Liver (tissue), 3 donors: ENCODE results near the gene GHRL.

ENCODE experiments used
- EGR1 ChIP-seq, 2 donors: IDR thresholded peaks; 2 replicates each; pipeline ENCODE4 v1.6.1; 2016 to 2018; ENCODE audit warnings: antibody characterized with exemption in 2 of 2, low read depth in 2 of 2
- GABPA ChIP-seq, 2 donors: IDR thresholded peaks in 1 of 2; conservative IDR thresholded peaks in 1 of 2; 2 replicates each; pipeline ENCODE4 v1.6.1; 2016; ENCODE audit warnings: antibody characterized with exemption in 2 of 2, mild to moderate bottlenecking in 1 of 2, moderate library complexity in 1 of 2
- HNF4A ChIP-seq, 2 donors: conservative IDR thresholded peaks; 2 replicates each; pipeline ENCODE4 v1.6.1; 2016; ENCODE audit warnings: antibody characterized with exemption in 2 of 2, mild to moderate bottlenecking in 2 of 2
- JUND ChIP-seq, 2 donors: IDR thresholded peaks; 2 replicates each; pipeline ENCODE4 v1.6.1; 2016; ENCODE audit warnings: antibody characterized with exemption in 2 of 2
- NR2F2 ChIP-seq: IDR thresholded peaks from 2 replicates; pipeline ENCODE4 v1.6.1; 2016; ENCODE audit warnings: antibody characterized with exemption
- RAD21 ChIP-seq, 2 donors: IDR thresholded peaks; 2 replicates each; pipeline ENCODE4 v1.6.1; 2016; ENCODE audit warnings: antibody characterized with exemption in 2 of 2, mild to moderate bottlenecking in 2 of 2
- RXRA ChIP-seq, 2 donors: IDR thresholded peaks; 2 replicates each; pipeline ENCODE4 v1.6.1; 2017 to 2018; ENCODE audit warnings: antibody characterized with exemption in 2 of 2, mild to moderate bottlenecking in 1 of 2
- SP1 ChIP-seq: IDR thresholded peaks from 2 replicates; pipeline ENCODE4 v1.6.1; 2018; ENCODE audit warnings: antibody characterized with exemption, mild to moderate bottlenecking
- TAF1 ChIP-seq: conservative IDR thresholded peaks from 2 replicates; pipeline ENCODE4 v1.6.1; 2016; ENCODE audit warnings: antibody characterized with exemption, mild to moderate bottlenecking
- YY1 ChIP-seq: IDR thresholded peaks from 2 replicates; pipeline ENCODE4 v1.6.1; 2016; ENCODE audit warnings: antibody characterized with exemption, mild to moderate bottlenecking
- TF ChIP-seq, protein P1 (sequence below): fragments of 150-350 bp; IDR thresholded peaks from 2 replicates; pipeline ENCODE4 v1.5.1; 2017; ENCODE audit warnings: improper control_type of control experiment, low read depth, low read length; ENCODE audit not compliant: missing input control
- TF ChIP-seq, protein P2 (sequence below): IDR thresholded peaks from 2 replicates; pipeline ENCODE4 v1.6.1; 2016; ENCODE audit warnings: antibody characterized with exemption, mild to moderate bottlenecking
- TF ChIP-seq, protein P3 (sequence below): IDR thresholded peaks from 2 replicates; pipeline ENCODE4 v1.6.1; 2016; ENCODE audit warnings: antibody characterized with exemption
- TF ChIP-seq, protein P4 (sequence below): IDR thresholded peaks from 2 replicates; pipeline ENCODE4 v1.6.1; 2016; ENCODE audit warnings: antibody characterized with exemption
- donor health status: healthy.
- donor health status: healthy.

DNA sequence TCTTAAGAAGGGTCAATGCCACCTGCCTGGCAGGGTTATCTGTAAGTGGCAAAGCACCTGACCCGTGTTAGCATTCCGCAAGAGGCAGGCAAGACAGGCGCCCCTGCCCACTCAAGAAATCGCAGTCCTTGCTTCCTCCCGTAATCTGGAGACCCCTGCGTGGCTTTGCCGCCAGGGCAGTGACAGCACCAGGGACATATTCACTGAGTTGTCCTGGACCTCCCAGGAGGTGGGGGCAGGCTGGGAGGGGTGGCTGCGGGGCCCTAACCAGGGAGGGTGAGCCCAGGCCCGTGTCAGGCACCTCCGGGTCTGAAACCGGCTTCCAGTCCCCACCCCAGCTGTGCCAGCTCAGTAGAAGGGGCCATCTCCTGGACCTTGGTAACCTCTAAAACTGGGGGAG is 44.0 kb upstream of the GHRL start:
- TF ChIP-seq, protein P1, sequence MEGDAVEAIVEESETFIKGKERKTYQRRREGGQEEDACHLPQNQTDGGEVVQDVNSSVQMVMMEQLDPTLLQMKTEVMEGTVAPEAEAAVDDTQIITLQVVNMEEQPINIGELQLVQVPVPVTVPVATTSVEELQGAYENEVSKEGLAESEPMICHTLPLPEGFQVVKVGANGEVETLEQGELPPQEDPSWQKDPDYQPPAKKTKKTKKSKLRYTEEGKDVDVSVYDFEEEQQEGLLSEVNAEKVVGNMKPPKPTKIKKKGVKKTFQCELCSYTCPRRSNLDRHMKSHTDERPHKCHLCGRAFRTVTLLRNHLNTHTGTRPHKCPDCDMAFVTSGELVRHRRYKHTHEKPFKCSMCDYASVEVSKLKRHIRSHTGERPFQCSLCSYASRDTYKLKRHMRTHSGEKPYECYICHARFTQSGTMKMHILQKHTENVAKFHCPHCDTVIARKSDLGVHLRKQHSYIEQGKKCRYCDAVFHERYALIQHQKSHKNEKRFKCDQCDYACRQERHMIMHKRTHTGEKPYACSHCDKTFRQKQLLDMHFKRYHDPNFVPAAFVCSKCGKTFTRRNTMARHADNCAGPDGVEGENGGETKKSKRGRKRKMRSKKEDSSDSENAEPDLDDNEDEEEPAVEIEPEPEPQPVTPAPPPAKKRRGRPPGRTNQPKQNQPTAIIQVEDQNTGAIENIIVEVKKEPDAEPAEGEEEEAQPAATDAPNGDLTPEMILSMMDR: no peak
- TF ChIP-seq, protein P2, sequence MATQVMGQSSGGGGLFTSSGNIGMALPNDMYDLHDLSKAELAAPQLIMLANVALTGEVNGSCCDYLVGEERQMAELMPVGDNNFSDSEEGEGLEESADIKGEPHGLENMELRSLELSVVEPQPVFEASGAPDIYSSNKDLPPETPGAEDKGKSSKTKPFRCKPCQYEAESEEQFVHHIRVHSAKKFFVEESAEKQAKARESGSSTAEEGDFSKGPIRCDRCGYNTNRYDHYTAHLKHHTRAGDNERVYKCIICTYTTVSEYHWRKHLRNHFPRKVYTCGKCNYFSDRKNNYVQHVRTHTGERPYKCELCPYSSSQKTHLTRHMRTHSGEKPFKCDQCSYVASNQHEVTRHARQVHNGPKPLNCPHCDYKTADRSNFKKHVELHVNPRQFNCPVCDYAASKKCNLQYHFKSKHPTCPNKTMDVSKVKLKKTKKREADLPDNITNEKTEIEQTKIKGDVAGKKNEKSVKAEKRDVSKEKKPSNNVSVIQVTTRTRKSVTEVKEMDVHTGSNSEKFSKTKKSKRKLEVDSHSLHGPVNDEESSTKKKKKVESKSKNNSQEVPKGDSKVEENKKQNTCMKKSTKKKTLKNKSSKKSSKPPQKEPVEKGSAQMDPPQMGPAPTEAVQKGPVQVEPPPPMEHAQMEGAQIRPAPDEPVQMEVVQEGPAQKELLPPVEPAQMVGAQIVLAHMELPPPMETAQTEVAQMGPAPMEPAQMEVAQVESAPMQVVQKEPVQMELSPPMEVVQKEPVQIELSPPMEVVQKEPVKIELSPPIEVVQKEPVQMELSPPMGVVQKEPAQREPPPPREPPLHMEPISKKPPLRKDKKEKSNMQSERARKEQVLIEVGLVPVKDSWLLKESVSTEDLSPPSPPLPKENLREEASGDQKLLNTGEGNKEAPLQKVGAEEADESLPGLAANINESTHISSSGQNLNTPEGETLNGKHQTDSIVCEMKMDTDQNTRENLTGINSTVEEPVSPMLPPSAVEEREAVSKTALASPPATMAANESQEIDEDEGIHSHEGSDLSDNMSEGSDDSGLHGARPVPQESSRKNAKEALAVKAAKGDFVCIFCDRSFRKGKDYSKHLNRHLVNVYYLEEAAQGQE: no peak
- TF ChIP-seq HNF4A (conservative IDR thresholded peaks at IDR 0.05) (no peak), YY1 (no peak), JUND (IDR thresholded peaks at IDR 0.05) (no peak), EGR1 (IDR thresholded peaks at IDR 0.05; ENCODE audit: low read depth in 2 of 2) (no peak), TAF1 (no peak), SP1 (no peak), GABPA (IDR thresholded peaks at IDR 0.05 in 1 of 2, conservative IDR thresholded peaks at IDR 0.05 in 1 of 2) (no peak), RXRA (IDR thresholded peaks at IDR 0.05) (no peak), NR2F2 (no peak), RAD21 (IDR thresholded peaks at IDR 0.05) (no peak)
- TF ChIP-seq, protein P3, sequence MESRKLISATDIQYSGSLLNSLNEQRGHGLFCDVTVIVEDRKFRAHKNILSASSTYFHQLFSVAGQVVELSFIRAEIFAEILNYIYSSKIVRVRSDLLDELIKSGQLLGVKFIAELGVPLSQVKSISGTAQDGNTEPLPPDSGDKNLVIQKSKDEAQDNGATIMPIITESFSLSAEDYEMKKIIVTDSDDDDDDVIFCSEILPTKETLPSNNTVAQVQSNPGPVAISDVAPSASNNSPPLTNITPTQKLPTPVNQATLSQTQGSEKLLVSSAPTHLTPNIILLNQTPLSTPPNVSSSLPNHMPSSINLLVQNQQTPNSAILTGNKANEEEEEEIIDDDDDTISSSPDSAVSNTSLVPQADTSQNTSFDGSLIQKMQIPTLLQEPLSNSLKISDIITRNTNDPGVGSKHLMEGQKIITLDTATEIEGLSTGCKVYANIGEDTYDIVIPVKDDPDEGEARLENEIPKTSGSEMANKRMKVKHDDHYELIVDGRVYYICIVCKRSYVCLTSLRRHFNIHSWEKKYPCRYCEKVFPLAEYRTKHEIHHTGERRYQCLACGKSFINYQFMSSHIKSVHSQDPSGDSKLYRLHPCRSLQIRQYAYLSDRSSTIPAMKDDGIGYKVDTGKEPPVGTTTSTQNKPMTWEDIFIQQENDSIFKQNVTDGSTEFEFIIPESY: no peak
- TF ChIP-seq, protein P4, sequence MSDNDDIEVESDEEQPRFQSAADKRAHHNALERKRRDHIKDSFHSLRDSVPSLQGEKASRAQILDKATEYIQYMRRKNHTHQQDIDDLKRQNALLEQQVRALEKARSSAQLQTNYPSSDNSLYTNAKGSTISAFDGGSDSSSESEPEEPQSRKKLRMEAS: no peak
